A673 (cell line): ENCODE measurements around the gene LGMN. TPM values are rescaled to one million over a fixed set of nuclear protein-coding genes. Genes with fewer than 3 reads are reported as not detected.

Source experiments
- BruUV-seq: library from RNA; stranded (reverse); fragments of 400-500 nt; replicated peaks from 2 replicates; lab custom pipeline; 2021; lab: Mats Ljungman, UMichigan
- CTCF ChIA-PET: fragments of 300-600 bp; sonication (Branson Sonifier 250); formaldehyde crosslinking; loops from one replicate; lab custom pipeline; 2022; ENCODE audit warnings: antibody characterized with exemption; lab: Charles Lee
- POLR2A ChIA-PET: fragments of 300-600 bp; sonication (Branson Sonifier 250); formaldehyde crosslinking; loops from one replicate; lab custom pipeline; 2022; ENCODE audit warnings: antibody characterized with exemption; ENCODE audit not compliant: low non-redundant PET; lab: Charles Lee
- DNase-seq: peaks from one replicate; pipeline ENCODE4 v3.0.0-alpha.2; 2015; ENCODE audit warnings: low spot score
- H3K27ac ChIP-seq: fragments of 200-600 bp; sonication (generic); 2 replicates; pipeline ENCODE4 v1.5.1; 2016; ENCODE audit warnings: mixed run types, low read depth, mild to moderate bottlenecking, mixed read lengths, antibody characterized with exemption, low read length; ENCODE audit not compliant: poor library complexity, severe bottlenecking
- H3K27me3 ChIP-seq: fragments of 200-600 bp; sonication (generic); replicated peaks from 2 replicates; pipeline ENCODE4 v1.6.1; 2017; ENCODE audit warnings: mixed run types, low read depth, mild to moderate bottlenecking, mixed read lengths, antibody characterized with exemption, low read length; ENCODE audit not compliant: insufficient read depth, poor library complexity
- H3K36me3 ChIP-seq: fragments of 200-600 bp; sonication (generic); 2 replicates; pipeline ENCODE4 v1.6.1; 2016; ENCODE audit warnings: mixed run types, mild to moderate bottlenecking, mixed read lengths, antibody characterized with exemption, low read length; ENCODE audit not compliant: insufficient read depth, poor library complexity, severe bottlenecking
- H3K4me1 ChIP-seq: fragments of 200-600 bp; sonication (generic); 2 replicates; pipeline ENCODE4 v1.6.1; 2017; ENCODE audit warnings: mixed run types, mild to moderate bottlenecking, mixed read lengths, antibody characterized with exemption, low read length; ENCODE audit not compliant: insufficient read depth, poor library complexity, severe bottlenecking
- H3K4me3 ChIP-seq: fragments of 200-600 bp; sonication (generic); 2 replicates; pipeline ENCODE4 v1.5.1; 2016; ENCODE audit warnings: low read depth, mixed run types, mild to moderate bottlenecking, mixed read lengths, low read length; ENCODE audit not compliant: poor library complexity, severe bottlenecking
- H3K9me3 ChIP-seq: fragments of 200-600 bp; sonication (generic); 2 replicates; pipeline ENCODE4 v1.6.1; 2016; ENCODE audit warnings: mixed run types, low read depth, mild to moderate bottlenecking, mixed read lengths, antibody characterized with exemption, low read length; ENCODE audit not compliant: poor library complexity, severe bottlenecking
- CTCF ChIP-seq: fragments of 300-800, 200-600 bp; sonication (generic); conservative IDR thresholded peaks from 2 replicates; pipeline ENCODE4 v1.5.1; 2017; ENCODE audit warnings: low read depth, mild to moderate bottlenecking, antibody characterized with exemption, low read length, moderate library complexity, mixed read lengths
- EZH2 ChIP-seq: fragments of 200-600 bp; sonication (generic); IDR thresholded peaks from 2 replicates; pipeline ENCODE4 v1.6.1; 2017; ENCODE audit warnings: borderline replicate concordance, low read depth, mild to moderate bottlenecking, mixed read lengths, antibody characterized with exemption, low read length; ENCODE audit not compliant: poor library complexity, severe bottlenecking
- intact Hi-C: fragments of 100-400 bp; cut with micrococcal nuclease; formaldehyde crosslinking; loops from one replicate; pipeline ENCODE4 v1.10.0; 2022; ENCODE audit not compliant: unreplicated experiment
- total RNA-seq: library from RNA; stranded (reverse); gene quantifications from 2 replicates; pipeline ENCODE4 v1.2.3, GENCODE V29; 2021

Gene LGMN
- total RNA-seq, 1 experiment from 2014 or later: 34.6 TPM

DNA sequence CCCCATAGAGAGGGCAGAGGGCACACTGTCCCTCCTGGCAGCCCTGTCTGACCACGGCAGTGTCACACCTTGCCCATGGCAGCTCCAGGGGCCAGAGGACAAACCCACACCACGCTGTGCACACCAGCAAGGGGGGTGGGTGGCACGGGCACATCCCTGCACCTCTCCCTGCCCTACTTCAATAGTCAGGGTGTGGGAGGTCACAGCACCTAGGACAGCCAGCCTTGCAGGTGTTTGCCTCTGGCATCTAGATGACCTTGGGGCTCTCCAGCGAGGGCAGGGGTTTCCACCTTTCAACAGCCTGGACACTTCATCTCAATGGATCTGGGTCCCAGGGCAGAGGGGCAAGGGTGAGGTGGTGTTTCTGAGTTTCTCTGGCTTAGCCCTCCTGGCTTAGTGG lies 69.2 kb downstream of the LGMN start:
- Histone ChIP-seq H3K4me1 (no peaks in the 10 kb centered on the region), H3K27me3 (no peaks in the 10 kb centered on the region), H3K36me3 (no peaks in the 10 kb centered on the region), H3K9me3 (no peaks in the 10 kb centered on the region), H3K4me3 (no peak overlapping the region), H3K27ac (no peak overlapping the region)
- no peak for DNase-seq
- ChIA-PET POLR2A (no interaction called here), CTCF (no interaction called here)
- TF ChIP-seq EZH2 (no peak), CTCF (no peak)
- intact Hi-C loops: no loop called here
- no TSS peak for BruUV-seq

DNA sequence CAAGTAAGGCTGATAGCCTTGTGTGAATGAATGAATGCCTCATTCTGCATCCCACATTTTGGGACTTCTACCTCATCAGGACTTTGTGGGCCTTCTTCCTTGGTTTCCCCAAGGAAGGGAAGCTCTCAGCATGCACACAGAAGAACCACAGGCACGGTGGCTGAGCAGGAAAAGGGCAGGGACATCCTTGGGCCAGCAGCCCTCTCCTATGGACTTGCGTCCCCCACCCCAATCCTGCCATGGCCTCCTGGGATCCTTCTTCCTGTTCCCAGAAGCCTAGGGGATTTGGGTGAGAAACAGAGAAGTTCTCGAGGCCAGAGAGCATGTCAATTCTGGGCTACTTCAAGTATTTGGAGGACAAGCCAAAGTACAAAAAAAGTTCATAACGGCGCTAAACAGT lies 69.7 kb downstream of the LGMN start:
- no peaks in the 10 kb centered on the region for H3K27me3 ChIP-seq
- H3K27ac ChIP-seq: no peak overlapping the region
- POLR2A ChIA-PET: no interaction called here
- H3K4me1 ChIP-seq: no peaks in the 10 kb centered on the region
- no peaks in the 10 kb centered on the region for H3K36me3 ChIP-seq
- no TSS peak for BruUV-seq
- intact Hi-C loops: no loop called here
- H3K9me3 ChIP-seq: no peaks in the 10 kb centered on the region
- TF ChIP-seq EZH2 (no peak), CTCF (no peak)
- DNase-seq: no peak
- no peak overlapping the region for H3K4me3 ChIP-seq
- CTCF ChIA-PET: no interaction called here

DNA sequence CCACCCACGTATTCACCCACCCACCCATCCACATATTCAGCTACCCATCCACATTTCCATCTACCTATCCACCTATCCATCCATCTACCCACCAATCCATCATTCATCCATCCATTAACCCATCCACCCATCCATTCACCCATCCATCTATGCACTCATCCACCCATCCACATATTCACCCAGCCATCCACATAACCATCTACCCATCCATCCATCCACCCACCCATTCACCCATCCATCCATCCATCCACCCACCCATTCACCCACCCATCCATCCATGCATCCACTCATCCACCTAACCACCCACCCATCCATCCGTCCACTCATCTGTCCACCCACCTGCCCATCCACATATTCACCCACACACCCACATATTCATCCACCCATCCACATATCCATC lies 70.5 kb downstream of the LGMN start:
- no peaks in the 10 kb centered on the region for H3K9me3 ChIP-seq
- H3K36me3 ChIP-seq: no peaks in the 10 kb centered on the region
- no peak for DNase-seq
- no peaks in the 10 kb centered on the region for H3K27me3 ChIP-seq
- no peaks in the 10 kb centered on the region for H3K4me1 ChIP-seq
- no TSS peak for BruUV-seq
- H3K4me3 ChIP-seq: no peak overlapping the region
- POLR2A ChIA-PET: no interaction called here
- no peak overlapping the region for H3K27ac ChIP-seq
- CTCF ChIA-PET: no interaction called here
- no peak for TF ChIP-seq EZH2
- TF ChIP-seq CTCF: no peak
- intact Hi-C loops: no loop called here
